WTC11 (cell line): Measurements from ENCODE around the gene PRR5L. TPM values are rescaled to one million over a fixed set of nuclear protein-coding genes. Genes with fewer than 3 reads are reported as not detected.

ENCODE experiments used
- ATAC-seq: fragments of 200-7000 bp; cut with Tn5 transposase; 2 replicates; pipeline ENCODE4 v1.10.0; 2021; ENCODE audit warnings: mild to moderate bottlenecking, moderate library complexity
- CTCF ChIA-PET: fragments of 300-600 bp; sonication (Branson Sonifier 250); formaldehyde crosslinking; loops from one replicate; lab custom pipeline; 2021; ENCODE audit warnings: antibody characterized with exemption; lab: Charles Lee
- POLR2A ChIA-PET: fragments of 350-600 bp; sonication (Branson Sonifier 250); formaldehyde crosslinking; loops from one replicate; lab custom pipeline; 2021; ENCODE audit warnings: antibody characterized with exemption; lab: Charles Lee
- DNase-seq: peaks from one replicate; pipeline ENCODE4 v3.0.0; 2021; ENCODE audit warnings: low spot score
- H3K27ac Mint-ChIP-seq: 2 replicates; pipeline ENCODE4 v1.8.0; 2021; ENCODE audit warnings: mixed read lengths
- H3K27me3 Mint-ChIP-seq: 2 replicates; pipeline ENCODE4 v1.8.0; 2021; ENCODE audit warnings: low read depth, mild to moderate bottlenecking, moderate library complexity, mixed read lengths
- H3K36me3 Mint-ChIP-seq: 2 replicates; pipeline ENCODE4 v1.8.0; 2021; ENCODE audit warnings: mixed read lengths
- H3K4me1 Mint-ChIP-seq: 2 replicates; pipeline ENCODE4 v1.8.0; 2022; ENCODE audit warnings: mixed read lengths
- H3K4me3 Mint-ChIP-seq: 2 replicates; pipeline ENCODE4 v1.8.0; 2021; ENCODE audit warnings: mild to moderate bottlenecking, moderate library complexity, mixed read lengths
- H3K9me3 Mint-ChIP-seq: 2 replicates; pipeline ENCODE4 v1.8.0; 2021; ENCODE audit warnings: mixed read lengths
- AR ChIP-seq: fragments of 250-450 bp; sonication (Bioruptor Pico); IDR thresholded peaks from 2 replicates; pipeline ENCODE4 v1.9.0; 2021; ENCODE audit warnings: mild to moderate bottlenecking
- ATF3 ChIP-seq: sonication (generic); formaldehyde crosslinking; conservative IDR thresholded peaks from 2 replicates; pipeline ENCODE4 v1.8.1; 2022; ENCODE audit warnings: mild to moderate bottlenecking, missing genetic modification reagents
- CBFB ChIP-seq: sonication (generic); formaldehyde crosslinking; IDR thresholded peaks from 2 replicates; pipeline ENCODE4 v1.8.1; 2022; ENCODE audit warnings: mild to moderate bottlenecking, low read depth, missing genetic modification reagents
- CDX4 ChIP-seq: fragments of 250-450 bp; sonication (Bioruptor Pico); IDR thresholded peaks from 2 replicates; pipeline ENCODE4 v1.9.0; 2021; ENCODE audit warnings: moderate library complexity, mild to moderate bottlenecking, inconsistent platforms, borderline replicate concordance
- CREB1 ChIP-seq: sonication (generic); formaldehyde crosslinking; IDR thresholded peaks from 2 replicates; pipeline ENCODE4 v1.8.0; 2023; ENCODE audit warnings: mild to moderate bottlenecking, missing genetic modification reagents
- FOXK1 ChIP-seq: sonication (generic); formaldehyde crosslinking; IDR thresholded peaks from 2 replicates; pipeline ENCODE4 v1.8.0; 2022; ENCODE audit warnings: mild to moderate bottlenecking, moderate library complexity, missing genetic modification reagents
- FOXP1 ChIP-seq: sonication (generic); formaldehyde crosslinking; IDR thresholded peaks from 2 replicates; pipeline ENCODE4 v1.8.0; 2022; ENCODE audit warnings: missing genetic modification reagents, mild to moderate bottlenecking, moderate library complexity, borderline replicate concordance
- HMGA2 ChIP-seq: fragments of 250-450 bp; sonication (Bioruptor Pico); IDR thresholded peaks from 2 replicates; pipeline ENCODE4 v1.4.0; 2021; ENCODE audit warnings: mild to moderate bottlenecking, moderate library complexity
- IRF2 ChIP-seq: sonication (generic); formaldehyde crosslinking; IDR thresholded peaks from 2 replicates; pipeline ENCODE4 v1.8.0; 2022; ENCODE audit warnings: low read depth, missing genetic modification reagents, borderline replicate concordance
- JUN ChIP-seq: sonication (generic); formaldehyde crosslinking; IDR thresholded peaks from 2 replicates; pipeline ENCODE4 v1.8.0; 2023; ENCODE audit warnings: mild to moderate bottlenecking, missing genetic modification reagents
- MYBL2 ChIP-seq: sonication (generic); formaldehyde crosslinking; IDR thresholded peaks from 2 replicates; pipeline ENCODE4 v1.8.1; 2023; ENCODE audit warnings: mild to moderate bottlenecking, moderate library complexity, missing genetic modification reagents
- PREB ChIP-seq: sonication (generic); formaldehyde crosslinking; IDR thresholded peaks from 2 replicates; pipeline ENCODE4 v1.8.1; 2022; ENCODE audit warnings: mild to moderate bottlenecking, missing genetic modification reagents, moderate library complexity, borderline replicate concordance
- RELA ChIP-seq: sonication (generic); formaldehyde crosslinking; IDR thresholded peaks from 2 replicates; pipeline ENCODE4 v1.8.1; 2022; ENCODE audit warnings: missing genetic modification reagents, mild to moderate bottlenecking, borderline replicate concordance
- SP1 ChIP-seq: sonication (generic); formaldehyde crosslinking; conservative IDR thresholded peaks from 2 replicates; pipeline ENCODE4 v1.8.1; 2022; ENCODE audit warnings: missing genetic modification reagents
- TP53 ChIP-seq: sonication (generic); formaldehyde crosslinking; IDR thresholded peaks from 2 replicates; pipeline ENCODE4 v1.8.1; 2023; ENCODE audit warnings: mild to moderate bottlenecking, missing genetic modification reagents
- ZBTB21 ChIP-seq: sonication (generic); formaldehyde crosslinking; IDR thresholded peaks from 2 replicates; pipeline ENCODE4 v1.8.1; 2023; ENCODE audit warnings: mild to moderate bottlenecking, missing genetic modification reagents, borderline replicate concordance
- ZNF219 ChIP-seq: sonication (generic); formaldehyde crosslinking; IDR thresholded peaks from 2 replicates; pipeline ENCODE4 v1.8.0; 2023; ENCODE audit warnings: missing genetic modification reagents, mild to moderate bottlenecking, borderline replicate concordance
- ZNF232 ChIP-seq: sonication (generic); formaldehyde crosslinking; IDR thresholded peaks from 2 replicates; pipeline ENCODE4 v1.8.0; 2022; ENCODE audit warnings: mild to moderate bottlenecking, missing genetic modification reagents
- ZNF281 ChIP-seq: sonication (generic); formaldehyde crosslinking; IDR thresholded peaks from 2 replicates; pipeline ENCODE4 v1.8.0; 2023; ENCODE audit warnings: mild to moderate bottlenecking, missing genetic modification reagents
- total RNA-seq: library from RNA; stranded (reverse); gene quantifications from 3 replicates; pipeline ENCODE4 v1.2.3, GENCODE V29; 2021

Gene PRR5L
- total RNA-seq, 1 experiment from 2014 or later = 3.9 TPM

GRCh38 chr11:36409152-36409816 is 113.2 kb downstream of the PRR5L start:
- no peak for TF ChIP-seq SP1 (CRISPR knock-in tag)
- TF ChIP-seq CDX4 = no peak
- TF ChIP-seq CBFB (CRISPR knock-in tag) = no peak
- no peak for TF ChIP-seq ZBTB21 (CRISPR knock-in tag)
- no peak for TF ChIP-seq FOXK1 (CRISPR knock-in tag)
- TF ChIP-seq ATF3 (CRISPR knock-in tag) = no peak
- no peak for TF ChIP-seq CREB1 (CRISPR knock-in tag)
- no peak for TF ChIP-seq PREB (CRISPR knock-in tag)
- no peak for TF ChIP-seq MYBL2
- no peak for TF ChIP-seq TP53 (CRISPR knock-in tag)
- TF ChIP-seq HMGA2 (CRISPR knock-in tag) = no peak
- no peak for TF ChIP-seq RELA (CRISPR knock-in tag)
- no peak for TF ChIP-seq AR (CRISPR knock-in tag)
- TF ChIP-seq FOXP1 (CRISPR knock-in tag) = no peak
- TF ChIP-seq IRF2 (CRISPR knock-in tag) = no peak
- POLR2A ChIA-PET = no interaction called here
- CTCF ChIA-PET = no interaction called here
- Mint-ChIP-seq H3K36me3 (no peaks in the 10 kb centered on the region), H3K4me1 (peaks cover 8% of the 10 kb centered on the region), H3K27me3 (no peaks in the 10 kb centered on the region; the same call in 1 of the 2 replicates), H3K27ac (no peak overlapping the region), H3K4me3 (no peak overlapping the region), H3K9me3 (no peaks in the 10 kb centered on the region)
- DNase-seq (no peak), ATAC-seq (no peak)

- CTCF ChIA-PET = interaction anchor here (0.8 kb wide), 1 partner anchor 589 kb away, joined by 4 read pairs; no protein-coding TSS in a partner anchor
- Mint-ChIP-seq H3K36me3 (no peaks in the 10 kb centered on the region), H3K27me3 (no peaks in the 10 kb centered on the region; the same call in 1 of the 2 replicates), H3K4me3 (no peak overlapping the region), H3K4me1 (peaks cover 8% of the 10 kb centered on the region), H3K9me3 (no peaks in the 10 kb centered on the region), H3K27ac (no peak overlapping the region)
- TF ChIP-seq JUN (CRISPR knock-in tag) = no peak
- TF ChIP-seq ZNF232 (CRISPR knock-in tag) = no peak
- DNase-seq (no peak), ATAC-seq (no peak)
- POLR2A ChIA-PET = no interaction called here
These were observed 115.1 kb downstream of the PRR5L start for GRCh38 chr11:36411202-36411640.

- ChIA-PET POLR2A (no interaction called here), CTCF (interaction anchor here (1.0 to 1.1 kb wide), 2 partner anchors 56 to 94 kb away, joined by 3 to 4 read pairs; no protein-coding TSS in a partner anchor)
- H3K27ac Mint-ChIP-seq = no peak overlapping the region
- no peak for DNase-seq
- no peaks in the 10 kb centered on the region for H3K9me3 Mint-ChIP-seq
- no peaks in the 10 kb centered on the region for H3K36me3 Mint-ChIP-seq
- H3K27me3 Mint-ChIP-seq = no peaks in the 10 kb centered on the region; the same call in 1 of the 2 replicates
- no peak for TF ChIP-seq ZNF219 (CRISPR knock-in tag)
- no peak for TF ChIP-seq ZNF281 (CRISPR knock-in tag)
- peaks cover 8% of the 10 kb centered on the region for H3K4me1 Mint-ChIP-seq
- no peak for ATAC-seq
- no peak overlapping the region for H3K4me3 Mint-ChIP-seq
These were observed 116.8 kb downstream of the PRR5L start for GRCh38 chr11:36412781-36413383.
